NCI-H187 treated with DMSO at 0.1 percent for 48 hours (cell line): Measurements from ENCODE around the gene PDPK1.
A peak's percentile ranks its signal among the peaks of the same experiment; 100 is the strongest.
"Not testable (repeated sequence)": the region's sequence is repeated elsewhere in the genome, so short reads cannot be mapped to it uniquely, and the experiment has no call there.

ENCODE experiments used
- DNase-seq: peaks from one replicate; lab custom pipeline; 2025; lab: John Stamatoyannopoulos, UW

Gene PDPK1

GRCh38 chr16:2587891-2588565, 50.2 kb downstream of the PDPK1 start:
- no peak for DNase-seq

- no peak for DNase-seq
These were observed 53.8 kb downstream of the PDPK1 start for GRCh38 chr16:2591476-2592240.

DNA sequence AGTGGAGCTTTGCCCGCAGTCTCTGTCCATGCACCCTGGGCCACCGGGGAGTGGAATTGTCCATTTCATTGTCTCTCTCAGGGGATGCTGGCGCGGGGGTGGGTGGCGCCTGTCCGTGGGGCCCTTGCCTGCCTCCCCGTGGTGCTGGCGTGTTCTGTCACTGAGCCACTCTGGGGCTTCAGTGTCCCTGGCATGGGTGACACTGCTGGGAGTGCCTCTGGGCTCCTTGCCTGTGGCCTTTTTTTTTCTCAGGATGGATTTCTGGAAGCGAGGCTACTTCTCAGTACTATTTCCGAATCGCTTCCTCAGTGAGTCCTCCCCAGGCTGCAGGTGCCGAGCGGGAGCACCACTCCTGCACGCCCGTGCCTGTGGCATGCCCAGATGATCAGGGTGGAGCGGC, 55.0 kb downstream of the PDPK1 start:
- DNase-seq: no peak

GRCh38 chr16:2595393-2596205, 57.8 kb downstream of the PDPK1 start:
- DNase-seq: no peak

GRCh38 chr16:2596747-2597559, 59.1 kb downstream of the PDPK1 start:
- DNase-seq: no peak

GRCh38 chr16:2597560-2597902, 59.7 kb downstream of the PDPK1 start:
- DNase-seq: no peak

- no peak for DNase-seq
These were observed 60.4 kb downstream of the PDPK1 start for GRCh38 chr16:2598133-2598641.

GRCh38 chr16:2598723-2599122, 60.9 kb downstream of the PDPK1 start:
- no peak for DNase-seq

- DNase-seq: not testable (repeated sequence)
These were observed 61.3 kb downstream of the PDPK1 start for GRCh38 chr16:2599165-2599564.

DNA sequence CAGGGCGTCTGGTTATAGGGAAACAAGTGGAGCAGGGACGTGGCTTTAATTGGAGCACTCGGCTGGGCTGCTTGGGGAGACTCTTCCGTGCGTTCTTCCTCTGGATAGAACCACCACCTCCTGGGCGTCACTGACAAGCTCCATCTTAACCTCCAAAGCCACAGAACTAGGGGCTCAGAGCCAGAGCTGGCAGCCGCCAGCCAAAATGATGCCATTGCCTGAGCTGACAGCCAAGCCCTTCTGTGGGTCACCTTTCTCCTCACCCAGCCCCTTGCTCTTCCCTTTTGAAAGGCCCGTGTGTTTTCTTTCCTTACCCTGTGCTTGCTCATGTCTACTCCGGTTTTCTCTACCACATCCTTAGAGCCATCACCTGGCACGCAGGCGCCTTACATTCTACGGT, 62.0 kb downstream of the PDPK1 start:
- DNase-seq: not testable (repeated sequence)

DNA sequence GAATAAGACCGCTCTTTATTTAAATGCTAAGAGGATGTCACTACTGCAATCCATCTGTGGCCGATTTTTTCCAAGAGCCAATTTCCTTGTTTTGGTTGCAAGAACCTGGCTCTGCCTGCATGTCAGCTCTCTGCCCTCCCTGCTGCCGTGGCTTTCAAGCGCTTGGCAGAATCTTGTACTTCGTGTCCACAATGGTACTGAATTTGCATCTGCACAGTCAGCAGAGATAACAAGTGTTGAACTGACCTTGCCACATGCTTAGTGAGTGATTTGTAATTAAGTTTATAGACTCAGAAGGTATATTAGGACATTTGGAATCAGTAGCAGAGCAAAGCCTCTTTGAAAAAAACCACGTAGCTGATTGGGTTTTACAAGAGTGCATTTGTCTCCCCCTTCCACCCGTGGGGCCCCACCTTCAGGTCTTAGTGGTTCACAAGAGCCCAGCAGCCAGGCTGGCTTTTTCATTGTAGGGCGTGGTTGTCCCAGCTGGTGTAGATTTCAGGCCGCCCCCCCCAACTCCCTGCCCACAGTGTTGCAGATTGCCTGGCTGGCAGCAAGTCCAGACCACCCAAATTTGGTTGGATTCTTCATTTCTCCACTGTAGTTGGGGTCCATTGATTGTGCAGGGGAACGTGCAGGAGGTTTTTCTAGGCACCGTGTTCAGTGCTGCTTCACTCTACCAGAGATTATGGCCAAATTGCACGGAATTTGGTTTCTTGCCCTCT, 63.6 kb downstream of the PDPK1 start:
- DNase-seq: not testable (repeated sequence)

DNA sequence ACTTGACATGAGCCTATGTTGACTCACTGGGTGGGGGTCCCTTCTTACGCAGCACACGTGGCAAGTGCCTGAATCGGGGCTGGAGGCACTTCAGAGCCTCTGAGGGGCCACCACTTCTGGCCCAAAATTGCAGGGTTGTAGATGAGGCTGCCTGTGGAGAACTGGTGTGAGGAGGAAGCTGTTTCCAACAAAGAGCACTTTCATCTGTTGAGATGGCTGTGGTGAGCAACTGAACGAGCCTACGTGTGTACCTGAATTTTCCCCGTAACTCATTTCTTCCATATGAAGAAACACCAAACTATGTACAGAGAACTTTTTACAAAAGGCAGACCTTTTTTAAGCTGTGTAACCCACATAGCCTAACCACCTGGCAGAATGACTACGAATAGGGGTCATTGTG, 64.4 kb downstream of the PDPK1 start:
- DNase-seq: not testable (repeated sequence)

DNA sequence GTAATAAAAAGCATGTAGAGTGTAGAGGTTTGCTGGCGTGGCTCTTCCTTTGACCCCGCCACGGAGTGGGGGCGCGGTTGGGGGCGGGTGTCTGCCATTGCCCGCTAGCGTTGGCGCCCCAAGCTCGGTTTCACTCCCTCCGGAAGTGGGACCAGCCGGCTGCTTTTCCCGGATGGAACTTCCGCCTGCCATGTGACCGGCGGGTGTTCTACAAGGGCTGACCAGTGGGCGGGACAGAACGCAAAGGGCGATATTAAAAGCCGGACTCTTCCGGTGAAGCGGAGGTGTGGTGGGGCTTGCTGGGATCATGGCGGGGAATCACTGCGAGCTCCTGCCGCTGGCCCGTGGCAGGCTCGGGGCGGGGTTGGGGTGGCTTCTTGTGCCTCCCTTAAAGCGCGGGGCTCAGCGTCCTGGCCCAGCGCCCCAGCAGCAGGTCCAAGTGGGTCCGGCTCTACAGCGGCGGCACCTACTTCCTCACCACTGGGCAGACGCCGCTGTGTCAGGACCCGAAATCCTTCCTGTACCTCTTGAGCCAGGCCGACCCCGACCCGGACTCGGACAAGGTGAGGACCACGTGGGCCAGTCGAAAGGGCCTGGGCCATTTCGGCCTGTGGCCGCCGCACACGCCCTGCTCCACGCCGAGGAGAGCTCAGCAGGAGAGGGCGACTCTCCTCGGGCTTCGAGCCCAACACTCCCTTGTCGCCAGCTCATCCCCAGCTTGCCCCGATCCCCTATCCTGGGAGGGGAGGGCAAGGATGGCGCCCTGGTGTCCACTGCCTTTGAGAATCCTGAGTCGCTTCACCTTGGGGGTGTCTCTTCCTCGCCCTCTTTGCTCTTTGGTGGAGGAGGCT, 65.6 kb downstream of the PDPK1 start:
- peak; percentile 94 for DNase-seq

DNA sequence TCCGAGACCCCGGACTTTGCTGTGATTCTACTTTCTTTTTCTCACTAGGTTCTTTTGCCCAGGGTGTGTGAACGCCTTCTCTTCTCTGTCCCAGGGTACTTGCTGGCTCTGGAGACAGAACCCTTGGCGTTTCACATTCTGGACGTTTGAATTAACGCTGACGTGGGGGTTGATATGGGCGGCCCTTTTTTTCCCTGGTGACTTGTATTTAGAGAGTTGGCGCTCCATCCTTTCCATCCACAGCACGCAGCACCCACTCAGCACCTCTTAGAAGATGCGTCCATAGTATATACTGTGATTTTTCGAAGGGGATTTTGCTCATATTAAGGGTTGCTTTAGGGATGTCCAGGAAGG, 66.2 kb downstream of the PDPK1 start:
- not testable (repeated sequence) for DNase-seq

DNA sequence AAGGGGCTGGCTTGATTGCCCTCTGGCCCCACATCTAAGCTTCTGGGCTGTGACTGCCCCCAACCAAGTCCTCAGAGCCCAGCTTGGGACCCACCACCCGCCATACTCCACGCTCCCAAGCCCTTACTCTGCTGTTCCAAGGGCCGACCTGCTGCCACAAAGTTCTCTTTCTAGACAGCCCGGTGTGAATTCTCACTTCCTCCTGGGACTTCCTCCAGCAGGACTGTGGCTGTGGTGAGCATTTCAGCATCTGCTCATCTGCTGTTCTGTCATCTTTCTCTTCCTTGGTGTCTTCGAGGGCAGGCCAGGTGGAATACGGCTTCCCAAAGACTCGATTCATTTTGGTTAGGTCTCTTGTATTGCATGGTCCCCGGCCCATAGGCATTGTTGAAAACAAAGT, 69.0 kb downstream of the PDPK1 start:
- not testable (repeated sequence) for DNase-seq

GRCh38 chr16:2609345-2609744, 71.5 kb downstream of the PDPK1 start:
- DNase-seq: not testable (repeated sequence)

DNA sequence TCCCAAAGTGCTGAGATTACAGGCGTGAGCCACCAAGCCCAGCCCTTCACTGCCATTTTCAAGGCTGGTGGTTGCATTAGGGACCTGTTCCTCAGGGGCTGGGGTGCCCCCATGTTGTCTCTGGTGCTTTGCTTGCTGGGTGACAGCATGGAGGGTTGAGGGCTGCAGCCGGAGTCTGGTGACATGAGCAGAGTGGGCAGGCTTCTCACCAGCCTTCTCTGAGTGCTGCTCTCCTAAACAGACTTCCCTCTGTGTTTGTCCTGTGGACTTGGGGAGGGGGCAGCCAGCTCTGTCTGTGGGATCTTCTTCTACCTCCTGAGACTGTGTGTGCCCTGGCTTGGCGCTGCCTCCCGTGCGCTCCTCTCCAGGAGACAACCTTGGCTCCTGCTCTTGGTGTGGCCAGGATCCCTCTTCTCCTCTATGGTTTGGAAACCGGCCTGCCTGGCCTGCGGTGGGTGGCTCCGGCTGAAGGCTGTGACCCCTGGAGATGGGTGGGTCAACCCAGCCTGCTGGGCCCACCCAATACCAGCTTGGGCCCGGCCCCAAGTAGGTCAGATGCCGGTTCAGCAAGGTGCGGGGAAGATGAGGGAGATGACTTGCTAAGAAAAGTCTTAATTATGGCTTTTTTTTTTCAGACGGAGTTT, 72.1 kb downstream of the PDPK1 start:
- no peak for DNase-seq

- no peak for DNase-seq
These were observed 73.1 kb downstream of the PDPK1 start for GRCh38 chr16:2610781-2611498.

- no peak for DNase-seq
These were observed 73.7 kb downstream of the PDPK1 start for GRCh38 chr16:2611499-2611862.
